Pulmonary artery endothelial cell (primary cell): Measurements from ENCODE around the gene DMRTA1. TPM values are rescaled to one million over a fixed set of nuclear protein-coding genes. Genes with fewer than 3 reads are reported as not detected.
"Not testable (repeated sequence)": the region's sequence is repeated elsewhere in the genome, so short reads cannot be mapped to it uniquely, and the experiment has no call there.

Source experiments
- DNase-seq: peaks from one replicate; pipeline ENCODE4 v3.0.0-alpha.2; 2011; ENCODE audit warnings: low read depth, low spot score
- total RNA-seq: library from RNA; depleted of rRNA; stranded (reverse); fragments of >200 nt; gene quantifications from 2 replicates; pipeline ENCODE4 v1.2.3, GENCODE V29; 2014

The DMRTA1 gene
- total RNA-seq, result 0.20 and 0.35 TPM in 2 replicates

DNA sequence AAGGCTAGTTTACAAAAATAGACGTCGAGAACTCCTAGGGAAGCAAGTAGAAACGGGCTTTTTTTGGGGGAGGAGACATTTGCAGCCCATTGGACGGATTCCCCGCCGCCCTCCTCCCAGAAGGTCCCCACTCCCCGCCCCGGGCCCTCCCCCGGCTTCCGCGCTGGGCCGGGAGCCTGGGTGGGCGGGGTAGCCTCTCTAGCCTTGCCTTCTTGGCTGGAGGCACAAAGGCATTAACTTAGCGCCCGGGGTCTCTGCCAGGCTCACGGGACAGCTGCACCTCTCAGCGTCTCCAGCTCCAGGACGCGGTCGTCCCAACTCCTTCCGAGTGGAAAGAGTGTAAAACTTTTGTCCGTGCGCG, at the start of gene DMRTA1:
TSS of gene DMRTA1 (plus strand) at position 236 of the 361 bp plus-strand sequence. CDS start 242 bp downstream, outside the sequence.
- no peak for DNase-seq

- no peak for DNase-seq
These were observed 45.0 kb upstream of the DMRTA1 start for GRCh38 chr9:22401671-22402070.

DNA sequence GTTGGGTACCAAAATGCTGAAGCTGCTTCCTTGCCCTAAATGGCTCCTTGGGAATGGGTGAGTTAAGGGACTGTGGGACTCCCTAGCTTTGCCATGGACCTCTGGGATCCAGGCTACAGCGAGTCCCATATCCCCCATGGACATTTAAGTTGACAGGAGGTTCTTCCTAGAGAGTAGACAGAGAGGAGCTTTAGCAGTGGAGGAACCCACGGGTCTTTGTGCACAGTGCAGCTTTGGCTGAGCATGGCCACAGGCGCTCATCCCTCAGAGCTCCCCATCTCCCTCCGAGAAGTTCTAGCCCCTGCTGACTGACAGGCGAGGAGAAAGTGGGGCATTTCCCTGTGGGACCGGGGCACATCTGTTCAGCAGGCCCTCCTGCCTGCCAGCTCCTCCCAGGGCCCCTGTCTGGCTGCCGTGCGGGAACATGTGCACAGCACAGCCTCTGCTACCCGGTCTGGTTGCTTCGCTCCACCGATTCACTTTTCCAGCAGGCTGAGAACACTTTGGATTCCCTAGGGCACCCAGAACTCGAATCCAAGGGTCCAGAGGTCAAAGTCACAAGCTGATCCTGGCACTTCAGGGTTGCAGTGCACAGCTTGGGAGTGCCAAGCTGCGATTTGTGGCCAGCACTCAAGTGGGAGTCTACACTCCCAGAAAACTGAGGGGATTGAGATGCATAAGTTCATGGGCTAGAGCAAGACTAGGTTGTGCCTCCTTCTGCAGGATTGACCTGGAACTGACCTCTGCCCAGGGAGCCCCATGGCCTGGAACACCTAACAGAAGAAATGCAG, 40.6 kb upstream of the DMRTA1 start:
- DNase-seq, result no peak

- DNase-seq, result no peak
These were observed 32.7 kb upstream of the DMRTA1 start for GRCh38 chr9:22413884-22414283.

- DNase-seq, result no peak
These were observed 30.5 kb upstream of the DMRTA1 start for GRCh38 chr9:22415941-22416691.

DNA sequence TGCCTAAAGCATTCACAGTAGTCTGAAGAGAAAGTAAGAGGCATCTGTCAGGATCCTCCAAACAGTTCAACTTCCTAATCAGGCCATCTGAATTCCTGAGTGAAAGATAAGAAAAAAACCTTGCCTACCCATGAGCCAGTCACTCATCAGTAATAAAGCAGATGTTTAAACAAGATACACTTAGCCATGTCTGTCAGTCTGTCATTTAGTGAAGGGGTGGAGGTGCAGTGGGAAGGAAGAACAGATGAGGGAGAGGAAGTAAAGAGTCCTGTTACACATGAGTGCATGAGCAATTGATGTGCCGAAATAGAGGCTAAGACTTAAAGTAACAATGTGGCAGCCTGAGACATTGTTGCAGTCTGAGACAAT, 29.9 kb upstream of the DMRTA1 start:
- peak; percentile 1 for DNase-seq

DNA sequence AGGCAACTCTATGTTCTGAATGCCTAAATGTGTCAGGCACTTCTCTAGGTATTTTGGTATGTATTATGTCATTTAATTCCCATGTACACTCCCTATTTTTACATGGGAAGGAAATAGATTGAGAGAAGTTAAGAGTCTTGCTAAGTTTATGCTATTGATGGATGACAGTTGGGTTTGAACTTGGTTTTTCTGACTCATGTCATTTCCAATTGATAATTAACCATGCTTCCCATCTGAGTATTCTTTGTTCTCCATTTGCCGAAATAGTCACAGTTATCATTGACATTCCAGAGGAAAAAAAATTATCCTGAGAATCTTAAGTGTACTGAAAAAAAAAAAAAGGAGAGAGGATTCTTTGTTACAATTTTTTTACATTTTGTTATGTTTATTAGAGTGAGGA, 23.1 kb upstream of the DMRTA1 start:
- no peak for DNase-seq

- DNase-seq, result no peak
These were observed 22.0 kb upstream of the DMRTA1 start for GRCh38 chr9:22424616-22425015.

- DNase-seq, result no peak
These were observed 21.1 kb upstream of the DMRTA1 start for GRCh38 chr9:22425551-22425950.

GRCh38 chr9:22427226-22427880, 19.3 kb upstream of the DMRTA1 start:
- no peak for DNase-seq

DNA sequence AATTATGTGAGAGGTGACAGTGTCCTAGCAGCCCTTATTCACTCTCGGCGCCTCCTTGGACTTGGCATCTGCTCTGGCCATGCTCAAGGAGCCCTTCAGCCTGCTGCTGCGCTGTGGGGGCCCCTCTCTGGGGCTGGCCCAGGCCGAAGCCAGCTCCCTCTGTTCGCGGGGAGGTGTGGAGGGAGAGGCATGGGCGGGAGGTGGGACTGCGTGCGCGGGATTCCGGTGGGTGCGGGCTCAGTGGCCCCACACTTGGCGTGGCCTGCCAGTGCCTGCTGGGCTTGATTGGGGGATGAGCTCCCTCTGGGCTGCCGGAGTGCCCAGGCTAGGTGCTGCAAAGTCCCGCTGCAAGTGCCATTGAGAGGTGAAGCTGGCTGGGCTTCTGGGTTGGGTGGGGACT, 12.9 kb upstream of the DMRTA1 start:
- no peak for DNase-seq

GRCh38 chr9:22435252-22435651, 11.4 kb upstream of the DMRTA1 start:
- not testable (repeated sequence) for DNase-seq

DNA sequence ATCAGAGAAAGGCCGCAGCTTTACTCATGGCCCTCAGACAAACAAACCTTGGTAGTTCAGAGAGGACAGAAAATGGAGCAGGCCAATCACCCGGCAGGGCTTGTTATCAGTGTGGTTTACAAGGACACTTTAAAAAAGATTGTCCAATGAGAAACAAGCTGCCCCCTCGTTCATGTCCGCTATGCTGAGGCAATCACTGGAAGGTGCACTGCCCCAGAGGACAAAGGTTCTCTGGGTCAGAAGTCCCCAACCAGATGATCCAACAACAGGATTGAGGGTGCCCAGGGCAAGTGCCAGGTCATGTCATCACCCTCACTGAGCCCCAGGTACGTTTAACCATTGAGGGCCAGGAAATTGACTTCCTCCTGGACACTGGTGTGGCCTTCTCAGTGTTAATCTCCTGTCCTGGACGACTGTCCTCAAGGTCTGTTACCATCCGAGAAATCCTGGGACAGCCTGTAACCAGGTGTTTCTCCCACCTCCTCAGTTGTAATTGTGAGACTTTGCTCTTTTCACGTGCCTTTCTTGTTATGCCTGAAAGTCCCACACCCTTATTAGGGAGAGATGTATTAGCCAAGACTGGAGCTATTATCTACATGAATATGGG, 9.1 kb upstream of the DMRTA1 start:
- not testable (repeated sequence) for DNase-seq

DNA sequence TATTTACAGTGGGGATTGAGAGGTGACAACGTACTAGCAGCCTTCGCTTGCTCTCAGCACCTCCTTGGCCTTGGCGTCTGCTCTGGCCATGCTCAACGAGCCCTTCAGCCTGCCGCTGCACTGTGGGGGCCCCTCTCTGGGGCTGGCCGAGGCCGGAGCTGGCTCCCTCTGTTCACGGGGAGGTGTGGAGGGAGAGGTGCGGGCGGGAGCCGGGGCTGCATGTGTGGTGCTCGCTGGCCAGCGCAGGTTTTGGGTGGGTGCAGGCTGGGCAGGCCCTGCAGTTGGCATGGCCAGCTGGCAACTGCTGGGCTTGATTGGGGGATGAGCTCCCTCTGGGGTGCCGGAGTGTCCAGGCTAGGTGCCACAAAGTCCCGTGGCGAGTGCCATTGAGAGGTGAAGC, 5.8 kb upstream of the DMRTA1 start:
- no peak for DNase-seq

DNA sequence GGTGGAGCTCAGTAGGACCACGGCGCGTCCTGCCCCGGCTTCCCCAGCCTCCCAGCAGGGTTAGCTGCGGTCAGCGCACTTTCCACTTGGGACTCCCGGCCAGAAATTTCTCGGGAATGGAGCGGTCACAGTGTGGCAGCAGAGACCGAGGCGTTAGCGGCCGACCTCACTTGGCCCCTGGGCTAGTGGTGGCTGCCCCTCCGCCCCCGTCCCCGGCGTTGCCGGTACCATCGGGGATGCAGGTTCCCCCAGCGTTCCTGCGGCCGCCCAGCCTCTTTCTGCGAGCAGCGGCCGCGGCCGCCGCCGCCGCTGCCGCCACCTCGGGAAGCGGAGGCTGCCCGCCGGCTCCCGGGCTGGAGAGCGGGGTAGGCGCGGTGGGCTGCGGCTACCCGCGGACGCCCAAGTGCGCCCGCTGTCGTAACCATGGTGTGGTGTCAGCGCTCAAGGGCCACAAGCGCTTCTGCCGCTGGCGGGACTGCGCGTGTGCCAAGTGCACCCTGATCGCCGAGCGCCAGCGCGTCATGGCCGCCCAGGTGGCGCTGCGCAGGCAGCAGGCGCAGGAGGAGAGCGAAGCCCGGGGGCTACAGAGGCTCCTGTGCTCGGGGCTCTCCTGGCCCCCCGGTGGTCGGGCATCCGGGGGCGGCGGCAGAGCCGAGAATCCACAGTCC, 460 bp downstream of the DMRTA1 start:
- DNase-seq, result no peak

DNA sequence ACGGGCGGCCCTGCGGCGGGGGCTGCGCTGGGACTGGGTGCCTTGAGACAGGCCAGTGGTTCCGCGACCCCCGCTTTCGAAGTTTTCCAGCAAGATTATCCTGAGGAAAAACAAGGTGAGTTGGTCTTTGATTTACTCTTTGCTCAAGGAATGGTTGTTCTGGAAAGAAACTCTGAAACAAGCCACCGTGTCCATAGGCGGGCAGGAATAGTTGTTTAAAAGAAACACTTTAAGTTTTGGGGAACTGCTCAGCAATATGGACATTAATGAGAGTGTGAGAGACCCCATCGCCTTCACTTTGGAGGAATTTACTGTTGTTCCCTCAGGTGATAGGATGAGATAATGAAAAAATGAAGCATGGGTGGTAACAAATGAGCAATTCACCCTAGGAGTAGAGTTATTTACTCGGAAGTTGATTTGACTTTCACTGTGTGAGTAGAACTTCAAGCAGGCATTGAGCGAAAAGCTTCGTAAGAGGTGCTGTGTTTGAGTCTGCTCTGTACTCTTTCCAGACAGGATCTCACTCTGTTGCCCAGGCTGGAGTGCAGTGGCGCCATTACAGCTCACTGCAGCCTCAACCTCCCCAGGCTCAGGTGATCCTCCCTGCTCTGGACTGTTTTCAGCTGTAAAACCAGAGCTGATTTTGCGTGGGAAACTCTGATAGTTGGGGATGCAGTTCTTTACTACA, 1.1 kb downstream of the DMRTA1 start:
- no peak for DNase-seq

GRCh38 chr9:22449719-22450118, 3.1 kb downstream of the DMRTA1 start:
- DNase-seq, result no peak

DNA sequence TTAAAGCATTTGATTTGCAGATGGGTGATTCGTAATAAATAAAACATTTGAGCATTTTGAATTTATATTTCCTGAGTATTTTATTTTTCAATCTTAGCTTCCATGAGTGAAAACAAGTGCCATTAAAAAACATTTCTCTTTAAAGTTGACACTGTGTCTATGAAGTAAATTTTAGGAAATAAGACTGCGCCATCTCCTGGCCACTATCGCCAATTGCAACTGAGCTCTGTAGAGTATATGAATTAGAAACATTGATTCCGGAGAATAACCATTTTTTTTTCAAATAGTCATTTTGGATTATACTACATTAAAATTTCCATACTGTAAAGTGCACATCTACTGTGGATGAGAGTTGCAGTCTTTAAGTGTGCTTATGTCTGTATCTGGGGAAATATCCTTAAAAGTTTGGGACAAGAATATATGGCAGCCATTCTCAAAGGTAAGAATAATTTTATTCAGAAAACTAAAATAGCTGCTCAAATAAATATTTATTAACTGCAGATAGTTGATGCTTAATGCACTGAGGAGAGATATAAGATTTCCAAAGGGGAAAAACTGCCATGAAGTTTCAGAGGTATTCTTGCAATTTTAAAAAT, 5.9 kb downstream of the DMRTA1 start:
- no peak for DNase-seq

- no peak for DNase-seq
These were observed 7.4 kb downstream of the DMRTA1 start for GRCh38 chr9:22454016-22454415.

DNA sequence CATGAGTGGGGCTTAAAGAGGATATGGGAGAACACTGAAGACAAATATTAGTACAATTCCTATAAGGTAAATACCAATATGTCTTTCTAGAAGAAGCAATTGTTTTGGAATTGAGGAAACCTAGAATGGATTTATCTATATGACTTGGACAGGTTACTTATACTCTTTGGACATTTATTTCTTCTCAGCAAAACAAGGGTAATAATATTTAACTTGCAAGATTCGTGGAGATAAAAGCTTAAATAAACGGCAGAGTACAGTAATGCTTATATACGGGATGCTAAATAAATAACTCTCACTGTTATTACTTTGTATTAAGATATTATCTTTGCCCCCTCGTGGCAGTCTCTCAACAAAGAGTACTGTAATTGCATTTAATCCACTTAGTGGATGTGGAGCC, 8.6 kb downstream of the DMRTA1 start:
- no peak for DNase-seq
